CD4-positive, alpha-beta T cell (primary cell): ENCODE data around the gene EFCAB8. TPM values are rescaled to one million over a fixed set of nuclear protein-coding genes. Genes with fewer than 3 reads are reported as not detected.

Experiments used
- ATAC-seq: fragments of 200-7000 bp; cut with Tn5 transposase; one replicate; pipeline ENCODE4 v1.10.0; 2022; ENCODE audit warnings: mild to moderate bottlenecking; ENCODE audit not compliant: poor library complexity
- CTCF ChIA-PET: fragments of 350-600 bp; sonication (Branson Sonifier 250); formaldehyde crosslinking; loops from one replicate; lab custom pipeline; 2021; ENCODE audit warnings: antibody characterized with exemption, inconsistent platforms; lab: Charles Lee
- POLR2A ChIA-PET: fragments of 350-600 bp; sonication (Branson Sonifier 250); formaldehyde crosslinking; loops from one replicate; lab custom pipeline; 2021; ENCODE audit warnings: antibody characterized with exemption, inconsistent platforms; lab: Charles Lee
- DNase-seq, 14 experiments: peaks; one replicate each; pipeline ENCODE4 v3.0.0-alpha.2; 2013 to 2020; ENCODE audit warnings: mixed read lengths in 2 of 14
- H3K27ac ChIP-seq, 2 donors: one replicate each; pipeline versions ENCODE4 v1.5.1 to v1.7.0; 2013; ENCODE audit warnings: low read length in 2 of 2, low read depth in 1 of 2, mild to moderate bottlenecking in 1 of 2
- H3K27me3 ChIP-seq, 2 experiments: 1 replicate in 1 of 2; 2 replicates in 1 of 2; pipeline versions ENCODE4 v1.6.1 to v1.7.0; 2013; ENCODE audit warnings: low read length in 2 of 2, control low read depth in 1 of 2, mild to moderate bottlenecking in 1 of 2, moderate library complexity in 1 of 2; ENCODE audit not compliant: insufficient read depth in 2 of 2, control insufficient read depth in 1 of 2
- H3K36me3 ChIP-seq: one replicate; pipeline ENCODE4 v1.6.1; 2013; ENCODE audit warnings: low read length, control low read depth; ENCODE audit not compliant: insufficient read depth
- H3K4me1 ChIP-seq: one replicate; pipeline ENCODE4 v1.6.1; 2013; ENCODE audit warnings: low read length, control low read depth; ENCODE audit not compliant: insufficient read depth
- H3K4me3 ChIP-seq: one replicate; pipeline ENCODE4 v1.5.1; 2013; ENCODE audit warnings: mild to moderate bottlenecking, low read length, moderate library complexity
- H3K9me3 ChIP-seq, 2 experiments: 1 replicate in 1 of 2; 2 replicates in 1 of 2; pipeline versions ENCODE4 v1.6.1 to v1.7.0; 2013; ENCODE audit warnings: low read length in 2 of 2, mild to moderate bottlenecking in 2 of 2, control low read depth in 1 of 2, moderate library complexity in 1 of 2; ENCODE audit not compliant: control insufficient read depth in 1 of 2, insufficient read depth in 1 of 2
- H3K27ac Mint-ChIP-seq: one replicate; pipeline ENCODE4 v1.8.0; 2020; ENCODE audit warnings: mixed read lengths
- H3K27me3 Mint-ChIP-seq: one replicate; pipeline ENCODE4 v1.8.0; 2021; ENCODE audit warnings: mixed read lengths
- H3K36me3 Mint-ChIP-seq: one replicate; pipeline ENCODE4 v1.8.0; 2021; ENCODE audit warnings: low read depth, mixed read lengths
- H3K4me1 Mint-ChIP-seq: one replicate; pipeline ENCODE4 v1.8.0; 2021; ENCODE audit warnings: low read depth, mixed read lengths
- H3K4me3 Mint-ChIP-seq: one replicate; pipeline ENCODE4 v1.8.0; 2020; ENCODE audit warnings: mild to moderate bottlenecking, mixed read lengths
- H3K9me3 Mint-ChIP-seq: one replicate; pipeline ENCODE4 v1.8.0; 2020; ENCODE audit warnings: mixed read lengths
- CTCF ChIP-seq: fragments of 200-600 bp; IDR thresholded peaks from one replicate; pipeline ENCODE4 v1.8.0; 2022; ENCODE audit warnings: antibody characterized with exemption, mild to moderate bottlenecking
- intact Hi-C, 2 experiments: fragments of 100-400 bp; cut with DNase I in 1 of 2; cut with micrococcal nuclease in 1 of 2; formaldehyde crosslinking; loops; one replicate each; pipeline versions ENCODE4 v1.15.1 to v1.9.0; 2023 to 2025; cut with DNase I, micrococcal nuclease
- total RNA-seq, 174 experiments: library from RNA in 2 of 174; stranded (reverse) in 2 of 174; gene quantifications; one replicate each; pipeline ENCODE4 v1.2.3 and lab custom pipeline; 2021 to 2026

The EFCAB8 gene
- total RNA-seq, 2 experiments from 2014 or later = 0.81 to 2.5 TPM

- intact Hi-C loops = no loop called here
- no peaks in the 10 kb centered on the region for H3K36me3 Mint-ChIP-seq
- CTCF ChIA-PET = no interaction called here
- DNase-seq = peak in 5 of 14 experiments; percentile 19 to 39 (median 21)
- H3K36me3 ChIP-seq = no peaks in the 10 kb centered on the region
- no peaks in the 10 kb centered on the region for H3K27me3 Mint-ChIP-seq
- H3K27ac Mint-ChIP-seq = peak overlapping the region; percentile 45
- H3K9me3 Mint-ChIP-seq = no peaks in the 10 kb centered on the region
- H3K4me3 Mint-ChIP-seq = no peak overlapping the region
- peaks cover 0 to under 1% of the 10 kb centered on the region in 2 experiments for H3K9me3 ChIP-seq
- no peaks in the 10 kb centered on the region for H3K27me3 ChIP-seq
- no peak overlapping the region for H3K4me3 ChIP-seq
- no peak for TF ChIP-seq CTCF
- peaks cover 28% of the 10 kb centered on the region for H3K4me1 Mint-ChIP-seq
- POLR2A ChIA-PET = interaction anchor here (0.6 kb wide), 1 partner anchor 459 kb away, joined by 3 read pairs; no protein-coding TSS in a partner anchor
- H3K4me1 ChIP-seq = peaks cover 24% of the 10 kb centered on the region
- H3K27ac ChIP-seq = no peak overlapping the region
- ATAC-seq = peak; percentile 63
Measured at GRCh38 chr20:32908334-32909292, 49.9 kb downstream of the EFCAB8 start.

GRCh38 chr20:32909451-32909850 is 50.7 kb downstream of the EFCAB8 start:
- intact Hi-C loops = no loop called here
- Mint-ChIP-seq H3K36me3 (peaks cover 3% of the 10 kb centered on the region), H3K9me3 (peaks cover 3% of the 10 kb centered on the region), H3K4me1 (peaks cover 26% of the 10 kb centered on the region), H3K27ac (peak overlapping the region; percentile 45), H3K4me3 (no peak overlapping the region), H3K27me3 (no peaks in the 10 kb centered on the region)
- no peak for TF ChIP-seq CTCF
- no peak for DNase-seq
- H3K36me3 ChIP-seq = no peaks in the 10 kb centered on the region
- POLR2A ChIA-PET = no interaction called here
- no peak overlapping the region for H3K27ac ChIP-seq
- CTCF ChIA-PET = no interaction called here
- H3K27me3 ChIP-seq = no peaks in the 10 kb centered on the region
- peaks cover 23% of the 10 kb centered on the region for H3K4me1 ChIP-seq
- H3K4me3 ChIP-seq = no peak overlapping the region
- no peak for ATAC-seq
- peaks cover 0 to 6% of the 10 kb centered on the region in 2 experiments for H3K9me3 ChIP-seq

GRCh38 chr20:32909896-32910571 is 51.3 kb downstream of the EFCAB8 start:
- no peak overlapping the region for H3K4me3 ChIP-seq
- Mint-ChIP-seq H3K4me3 (no peak overlapping the region), H3K4me1 (peaks cover 21% of the 10 kb centered on the region), H3K27me3 (no peaks in the 10 kb centered on the region), H3K36me3 (peaks cover 4% of the 10 kb centered on the region), H3K27ac (peak overlapping the region; percentile 45), H3K9me3 (peaks cover 4% of the 10 kb centered on the region)
- intact Hi-C loops = no loop called here
- peaks cover 18% of the 10 kb centered on the region for H3K4me1 ChIP-seq
- H3K27me3 ChIP-seq = no peaks in the 10 kb centered on the region
- H3K27ac ChIP-seq = no peak overlapping the region
- no peak for TF ChIP-seq CTCF
- ATAC-seq = no peak
- no peak for DNase-seq
- ChIA-PET POLR2A (no interaction called here), CTCF (no interaction called here)
- H3K36me3 ChIP-seq = no peaks in the 10 kb centered on the region
- peaks cover 3 to 9% of the 10 kb centered on the region in 2 experiments for H3K9me3 ChIP-seq
